ENCODE results near the gene TBC1D16.

Gene TBC1D16

GRCh38 chr17:80025796-80026195, 9.9 kb downstream of the TBC1D16 start:
- no peak for DNase-seq (ENCODE audit: low spot score)

GRCh38 chr17:80025140-80025539, 10.5 kb downstream of the TBC1D16 start:
- peak; percentile 66 for DNase-seq (ENCODE audit: low spot score)

GRCh38 chr17:80024206-80024972, 11.3 kb downstream of the TBC1D16 start:
- DNase-seq (ENCODE audit: low spot score) = no peak

- no peak for DNase-seq (ENCODE audit: low spot score)
Observed at GRCh38 chr17:80023481-80024205, 12.0 kb downstream of the TBC1D16 start.

- DNase-seq (ENCODE audit: low spot score) = no peak
Observed at GRCh38 chr17:80021600-80021999, 14.1 kb downstream of the TBC1D16 start.

- DNase-seq (ENCODE audit: low spot score) = no peak
Observed at GRCh38 chr17:80018917-80019651, 16.6 kb downstream of the TBC1D16 start.

- no peak for DNase-seq (ENCODE audit: low spot score)
Observed at GRCh38 chr17:80017226-80018010, 18.3 kb downstream of the TBC1D16 start.

GRCh38 chr17:80012765-80013741, 22.6 kb downstream of the TBC1D16 start:
- no peak for DNase-seq (ENCODE audit: low spot score)

GRCh38 chr17:80011989-80012555, 23.6 kb downstream of the TBC1D16 start:
- DNase-seq (ENCODE audit: low spot score) = no peak

- DNase-seq (ENCODE audit: low spot score) = no peak
Observed at GRCh38 chr17:80010283-80010858, 25.3 kb downstream of the TBC1D16 start.

GRCh38 chr17:80009391-80010282, 26.0 kb downstream of the TBC1D16 start:
- DNase-seq (ENCODE audit: low spot score) = no peak

GRCh38 chr17:80008848-80009247, 26.8 kb downstream of the TBC1D16 start:
- no peak for DNase-seq (ENCODE audit: low spot score)

GRCh38 chr17:80008383-80008840, 27.3 kb downstream of the TBC1D16 start:
- peak; percentile 96 for DNase-seq (ENCODE audit: low spot score)

GRCh38 chr17:80007939-80008338, 27.7 kb downstream of the TBC1D16 start:
- no peak for DNase-seq (ENCODE audit: low spot score)

GRCh38 chr17:80006811-80007752, 28.6 kb downstream of the TBC1D16 start:
- no peak for DNase-seq (ENCODE audit: low spot score)

- no peak for DNase-seq (ENCODE audit: low spot score)
Observed at GRCh38 chr17:80006339-80006720, 29.3 kb downstream of the TBC1D16 start.
